HCT116 (cell line): ENCODE measurements around the gene LKAAEAR1. TPM values are rescaled to one million over a fixed set of nuclear protein-coding genes. Genes with fewer than 3 reads are reported as not detected.

Experiments used
- ATAC-seq: fragments of 200-7000 bp; cut with Tn5 transposase; 2 replicates; pipeline ENCODE4 v1.9.1; 2020; ENCODE audit warnings: mild to moderate bottlenecking, moderate library complexity
- BruUV-seq: library from RNA; stranded (reverse); fragments of 400-500 nt; replicated peaks from 2 replicates; lab custom pipeline; 2021; lab: Mats Ljungman, UMichigan
- CTCF ChIA-PET: fragments of 300-600 bp; sonication (Branson Sonifier 250); formaldehyde crosslinking; loops from one replicate; lab custom pipeline; 2021; ENCODE audit warnings: antibody characterized with exemption; lab: Charles Lee
- POLR2A ChIA-PET: fragments of 300-600, 350-600 bp; sonication (Branson Sonifier 250); formaldehyde crosslinking; loops from one replicate; lab custom pipeline; 2021; ENCODE audit warnings: antibody characterized with exemption; lab: Charles Lee
- RAD21 ChIA-PET, 2 experiments: fragments of 300-600 bp; sonication (Branson Sonifier 250); formaldehyde crosslinking; loops; one replicate each; lab custom pipeline; 2023; ENCODE audit warnings: low total read pairs in 2 of 2; ENCODE audit not compliant: uncharacterized antibody in 2 of 2, unreplicated experiment in 2 of 2, low non-redundant PET in 1 of 2; lab: Charles Lee
- DNase-seq: peaks from one replicate; pipeline ENCODE4 v3.0.0-alpha.2; 2010; ENCODE audit warnings: low read depth, low spot score
- H2AFZ ChIP-seq: fragments of 200-600 bp; shearing (Covaris generic), sonication (generic); 2 replicates; pipeline ENCODE4 v1.6.1; 2017; ENCODE audit warnings: low read depth, mixed run types, mixed read lengths, antibody characterized with exemption, low read length; ENCODE audit not compliant: poor library complexity, severe bottlenecking
- H3K27ac ChIP-seq: 2 replicates; pipeline ENCODE4 v1.5.1; 2012; ENCODE audit warnings: low read depth, low read length
- H3K27me3 ChIP-seq: fragments of 200-600 bp; sonication (generic); 2 replicates; pipeline ENCODE4 v1.6.1; 2016; ENCODE audit warnings: mixed run types, low read length, mixed read lengths; ENCODE audit not compliant: insufficient read depth
- H3K36me3 ChIP-seq, 2 experiments: fragments of 200-500 bp in 1 of 2; fragments of 200-600 bp in 1 of 2; sonication (Bioruptor generic) in 1 of 2; sonication (generic) in 1 of 2; 2 replicates each; pipeline versions ENCODE4 v1.5.1 to v1.6.1; 2014 to 2016; ENCODE audit warnings: low read length in 2 of 2, inconsistent platforms in 1 of 2, mixed read lengths in 1 of 2, mixed run types in 1 of 2; ENCODE audit not compliant: insufficient read depth in 2 of 2, control insufficient read depth in 1 of 2
- H3K4me1 ChIP-seq, 2 experiments: fragments of 200-600 bp in 1 of 2; sonication (generic) in 1 of 2; 2 replicates each; pipeline versions ENCODE4 v1.5.1 to v1.6.1; 2012 to 2017; ENCODE audit warnings: low read length in 2 of 2, inconsistent platforms in 1 of 2, mild to moderate bottlenecking in 1 of 2, mixed read lengths in 1 of 2, mixed run types in 1 of 2, moderate library complexity in 1 of 2; ENCODE audit not compliant: insufficient read depth in 2 of 2, control insufficient read depth in 1 of 2
- H3K4me2 ChIP-seq: fragments of 200-600 bp; sonication (generic); 2 replicates; pipeline ENCODE4 v1.6.1; 2017; ENCODE audit warnings: mixed run types, low read length, mixed read lengths
- H3K4me3 ChIP-seq, 2 experiments: fragments of 200-600 bp in 1 of 2; sonication (generic) in 1 of 2; replicated peaks in 1 of 2; 2 replicates each; pipeline ENCODE4 v1.5.1; 2011 to 2016; ENCODE audit warnings: low read length in 2 of 2, control low read depth in 1 of 2, low read depth in 1 of 2, mild to moderate bottlenecking in 1 of 2, mixed read lengths in 1 of 2, mixed run types in 1 of 2
- H3K79me2 ChIP-seq: fragments of 200-600 bp; sonication (generic); 2 replicates; pipeline ENCODE4 v1.6.1; 2017; ENCODE audit warnings: mild to moderate bottlenecking, mixed run types, low read length, moderate library complexity, mixed read lengths; ENCODE audit not compliant: insufficient read depth
- H3K9ac ChIP-seq: fragments of 200-600 bp; sonication (generic); 2 replicates; pipeline ENCODE4 v1.6.1; 2016; ENCODE audit warnings: low read length, mixed read lengths
- H3K9me2 ChIP-seq: fragments of 200-600 bp; sonication (generic), shearing (Covaris generic); 2 replicates; pipeline ENCODE4 v1.6.1; 2017; ENCODE audit warnings: mixed run types, mild to moderate bottlenecking, moderate library complexity; ENCODE audit not compliant: insufficient read depth
- H3K9me3 ChIP-seq, 2 experiments: fragments of 200-500 bp in 1 of 2; fragments of 200-600 bp in 1 of 2; sonication (Bioruptor generic) in 1 of 2; sonication (generic) in 1 of 2; 2 replicates each; pipeline ENCODE4 v1.6.1; 2014 to 2017; ENCODE audit warnings: low read length in 2 of 2, mixed read lengths in 2 of 2, inconsistent platforms in 1 of 2, low read depth in 1 of 2, mild to moderate bottlenecking in 1 of 2, mixed run types in 1 of 2, moderate library complexity in 1 of 2; ENCODE audit not compliant: control insufficient read depth in 1 of 2, insufficient read depth in 1 of 2
- H4K20me1 ChIP-seq: fragments of 200-600 bp; sonication (generic), shearing (Covaris generic); 2 replicates; pipeline ENCODE4 v1.6.1; 2017; ENCODE audit warnings: mixed run types, mild to moderate bottlenecking, moderate library complexity; ENCODE audit not compliant: insufficient read depth
- ATF3 ChIP-seq: IDR thresholded peaks from 2 replicates; pipeline ENCODE4 v1.6.1; 2012
- CEBPB ChIP-seq: IDR thresholded peaks from 2 replicates; pipeline ENCODE4 v1.6.1; 2012; ENCODE audit warnings: low read depth
- CTCF ChIP-seq, 3 experiments: fragments of 200-600 bp in 1 of 3; sonication (generic) in 1 of 3; IDR thresholded peaks in 2 of 3; conservative IDR thresholded peaks in 1 of 3; 2 replicates each; pipeline ENCODE4 v1.5.1; 2012 to 2017; ENCODE audit warnings: low read depth in 2 of 3, low read length in 2 of 3, antibody characterized with exemption in 1 of 3, borderline replicate concordance in 1 of 3, control low read depth in 1 of 3, mild to moderate bottlenecking in 1 of 3, mixed read lengths in 1 of 3, mixed run types in 1 of 3, moderate library complexity in 1 of 3; ENCODE audit not compliant: insufficient read depth in 1 of 3
- EGR1 ChIP-seq: IDR thresholded peaks from 2 replicates; pipeline ENCODE4 v1.6.1; 2012; ENCODE audit warnings: low read depth
- ELF1 ChIP-seq: IDR thresholded peaks from 2 replicates; pipeline ENCODE4 v1.6.1; 2012; ENCODE audit warnings: low read depth, borderline replicate concordance
- EZH2 ChIP-seq: fragments of 200-600 bp; sonication (generic); IDR thresholded peaks from 2 replicates; pipeline ENCODE4 v1.6.1; 2017; ENCODE audit warnings: antibody characterized with exemption, mixed run types
- FOSL1 ChIP-seq: IDR thresholded peaks from 2 replicates; pipeline ENCODE4 v1.6.1; 2012; ENCODE audit warnings: low read depth
- POLR2AphosphoS5 ChIP-seq: IDR thresholded peaks from 2 replicates; pipeline ENCODE4 v1.6.1; 2011; ENCODE audit warnings: mild to moderate bottlenecking, low read depth, low read length, moderate library complexity
- RAD21 ChIP-seq: IDR thresholded peaks from 2 replicates; pipeline ENCODE4 v1.6.1; 2012; ENCODE audit warnings: low read depth, mild to moderate bottlenecking
- SRF ChIP-seq: IDR thresholded peaks from 2 replicates; pipeline ENCODE4 v1.6.1; 2012; ENCODE audit warnings: low read depth
- TCF7L2 ChIP-seq: IDR thresholded peaks from 2 replicates; pipeline ENCODE4 v1.7.0; 2011; ENCODE audit warnings: borderline replicate concordance, inconsistent platforms; ENCODE audit not compliant: insufficient read depth, insufficient read length; ENCODE audit errors: extremely low read depth
- ZNF274 ChIP-seq: fragments of 200-500 bp; sonication (Bioruptor generic); IDR thresholded peaks from 2 replicates; pipeline ENCODE4 v1.6.1; 2014; ENCODE audit warnings: mild to moderate bottlenecking, low read depth, low read length, inconsistent platforms
- intact Hi-C: fragments of 100-400 bp; cut with micrococcal nuclease; formaldehyde crosslinking; loops from 2 replicates; pipeline ENCODE4 v1.10.0; 2022
- total RNA-seq: library from RNA; stranded (reverse); gene quantifications from one replicate; pipeline ENCODE4 v1.2.1, GENCODE V29; 2021; ENCODE audit not compliant: unreplicated experiment
- TF ChIP-seq, protein P1 (sequence below): IDR thresholded peaks from 2 replicates; pipeline ENCODE4 v1.6.1; 2011; ENCODE audit warnings: mild to moderate bottlenecking, low read length, moderate library complexity; ENCODE audit not compliant: insufficient replicate concordance; ENCODE audit errors: extremely low read depth

LKAAEAR1 gene
- total RNA-seq, 1 experiment from 2014 or later, result not detected

GRCh38 chr20:64047046-64047389, 37.2 kb downstream of the LKAAEAR1 start:
- intact Hi-C loops, result no loop called here
- Histone ChIP-seq H2AFZ (no peak overlapping the region), H3K9ac (no peak overlapping the region), H3K9me2 (no peaks in the 10 kb centered on the region), H3K27ac (no peak overlapping the region), H4K20me1 (no peaks in the 10 kb centered on the region), H3K27me3 (no peaks in the 10 kb centered on the region), H3K79me2 (no peaks in the 10 kb centered on the region), H3K4me1 (peaks cover 27 to 34% of the 10 kb centered on the region in 2 experiments), H3K9me3 (no peaks in the 10 kb centered on the region), H3K4me2 (no peak overlapping the region), H3K36me3 (no peaks in the 10 kb centered on the region), H3K4me3 (no peak overlapping the region)
- TF ChIP-seq TCF7L2, result no peak
- TF ChIP-seq POLR2AphosphoS5, result no peak
- no peak for TF ChIP-seq CEBPB
- no peak for TF ChIP-seq RAD21
- TF ChIP-seq CTCF (IDR thresholded peaks at IDR 0.05 in 2 of 3, conservative IDR thresholded peaks at IDR 0.05 in 1 of 3; ENCODE audit: borderline replicate concordance in 1 of 3, insufficient read depth in 1 of 3, low read depth in 2 of 3, low read length in 2 of 3), result no peak
- TF ChIP-seq EZH2, result no peak
- TF ChIP-seq ZNF274, result no peak
- no peak for TF ChIP-seq EGR1
- TF ChIP-seq ATF3, result no peak
- no peak for TF ChIP-seq ELF1
- TF ChIP-seq, protein P1, sequence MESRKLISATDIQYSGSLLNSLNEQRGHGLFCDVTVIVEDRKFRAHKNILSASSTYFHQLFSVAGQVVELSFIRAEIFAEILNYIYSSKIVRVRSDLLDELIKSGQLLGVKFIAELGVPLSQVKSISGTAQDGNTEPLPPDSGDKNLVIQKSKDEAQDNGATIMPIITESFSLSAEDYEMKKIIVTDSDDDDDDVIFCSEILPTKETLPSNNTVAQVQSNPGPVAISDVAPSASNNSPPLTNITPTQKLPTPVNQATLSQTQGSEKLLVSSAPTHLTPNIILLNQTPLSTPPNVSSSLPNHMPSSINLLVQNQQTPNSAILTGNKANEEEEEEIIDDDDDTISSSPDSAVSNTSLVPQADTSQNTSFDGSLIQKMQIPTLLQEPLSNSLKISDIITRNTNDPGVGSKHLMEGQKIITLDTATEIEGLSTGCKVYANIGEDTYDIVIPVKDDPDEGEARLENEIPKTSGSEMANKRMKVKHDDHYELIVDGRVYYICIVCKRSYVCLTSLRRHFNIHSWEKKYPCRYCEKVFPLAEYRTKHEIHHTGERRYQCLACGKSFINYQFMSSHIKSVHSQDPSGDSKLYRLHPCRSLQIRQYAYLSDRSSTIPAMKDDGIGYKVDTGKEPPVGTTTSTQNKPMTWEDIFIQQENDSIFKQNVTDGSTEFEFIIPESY, result no peak
- TF ChIP-seq FOSL1, result no peak
- TF ChIP-seq SRF, result no peak
- RAD21 ChIA-PET, result no interaction called here
- POLR2A ChIA-PET, result interaction anchor here (0.7 kb wide), 1 partner anchor 9 kb away, joined by 3 read pairs; no protein-coding TSS in a partner anchor
- ATAC-seq, result no peak
- CTCF ChIA-PET, result interaction anchor here (1.1 kb wide), 1 partner anchor 8 kb away, joined by 3 read pairs; no protein-coding TSS in a partner anchor
- DNase-seq, result no peak
- TSS peak; percentile 60 for BruUV-seq
